ENCODE results near the gene SCAPER.
"Not testable (repeated sequence)": the region's sequence is repeated elsewhere in the genome, so short reads cannot be mapped to it uniquely, and the experiment has no call there.

Gene SCAPER

DNA sequence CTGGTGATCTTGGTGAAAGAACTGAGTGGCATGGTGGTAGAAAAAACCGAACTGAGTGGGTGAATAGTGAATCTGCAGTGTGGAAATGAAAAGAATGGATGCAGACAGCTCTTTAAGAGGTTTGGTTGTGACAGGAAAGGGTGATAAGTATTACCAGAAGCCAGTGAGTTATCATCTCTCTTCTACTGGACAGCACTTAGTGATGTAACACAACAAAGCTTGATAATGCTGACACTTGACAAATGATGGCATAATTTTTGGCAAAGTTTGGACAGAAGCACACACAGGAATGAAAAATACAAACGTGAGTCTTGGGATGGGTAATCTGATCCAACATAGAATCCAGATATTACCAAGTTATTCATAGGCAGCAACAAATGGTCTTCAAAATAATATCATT, 456.4 kb downstream of the SCAPER start:
- Histone ChIP-seq H3K4me1 (ENCODE audit: insufficient read depth, low read length) (no peaks in the 10 kb centered on the region), H3K9me3 (ENCODE audit: low read length) (no peaks in the 10 kb centered on the region), H3K27me3 (ENCODE audit: insufficient read depth, low read length) (no peaks in the 10 kb centered on the region), H3K4me3 (ENCODE audit: low read length) (no peak overlapping the region), H2AFZ (ENCODE audit: low read depth, low read length) (no peak overlapping the region), H3K36me3 (ENCODE audit: insufficient read depth, low read length) (no peaks in the 10 kb centered on the region)

DNA sequence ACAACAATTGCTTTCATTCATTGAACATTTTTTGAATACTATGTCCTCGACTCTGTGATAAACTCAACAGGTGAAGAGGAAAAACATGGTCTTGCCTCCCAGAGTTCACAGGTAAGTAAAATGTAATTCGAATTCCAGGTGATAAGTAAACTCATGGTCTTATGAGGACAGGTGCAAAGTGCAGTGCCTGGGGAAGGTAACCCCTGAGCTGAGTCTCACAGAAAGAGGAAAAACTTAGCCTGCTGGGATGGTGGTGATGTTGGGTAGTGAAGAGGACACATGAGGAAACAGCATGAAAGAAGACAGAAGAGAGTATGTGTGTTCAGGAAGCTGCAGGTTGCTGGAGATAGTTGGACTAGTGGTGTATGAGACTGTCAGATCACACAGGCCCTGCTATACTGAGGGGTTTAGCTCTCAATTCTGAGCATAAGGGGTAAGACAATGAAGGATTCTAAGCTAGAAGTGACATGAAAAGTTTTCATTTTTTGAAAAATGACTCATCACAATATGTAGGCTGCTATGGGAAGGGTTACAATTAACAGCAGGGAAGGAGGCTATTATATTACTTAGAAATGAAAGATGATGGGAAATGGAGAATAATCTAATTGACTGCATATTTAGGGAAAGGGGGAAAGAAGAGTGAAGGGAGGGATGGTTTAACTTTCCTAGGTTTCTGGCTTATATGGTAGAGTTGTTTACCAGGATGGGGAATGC, 457.3 kb downstream of the SCAPER start:
- Histone ChIP-seq H3K4me1 (ENCODE audit: insufficient read depth, low read length) (no peaks in the 10 kb centered on the region), H3K9me3 (ENCODE audit: low read length) (no peaks in the 10 kb centered on the region), H3K27me3 (ENCODE audit: insufficient read depth, low read length) (no peaks in the 10 kb centered on the region), H3K4me3 (ENCODE audit: low read length) (no peak overlapping the region), H3K36me3 (ENCODE audit: insufficient read depth, low read length) (no peaks in the 10 kb centered on the region), H2AFZ (ENCODE audit: low read depth, low read length) (no peak overlapping the region)

DNA sequence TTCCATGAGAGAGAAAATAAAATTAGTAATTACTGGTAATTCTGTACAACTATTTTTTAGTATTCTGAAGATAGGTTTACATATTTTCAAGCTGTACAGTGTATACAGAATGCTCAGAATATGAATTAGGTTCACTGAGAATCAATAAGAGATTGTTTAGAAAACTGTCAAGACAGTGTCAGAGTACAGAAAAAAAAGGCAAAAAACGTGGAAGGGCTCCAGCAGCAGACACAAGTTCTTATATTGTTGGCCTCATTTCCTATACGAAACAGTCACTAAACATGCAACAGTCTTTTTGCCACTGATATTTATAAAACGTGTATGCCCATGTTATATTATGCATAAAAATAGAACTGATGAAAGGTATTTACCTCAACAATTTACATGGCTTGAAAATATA, 464.7 kb downstream of the SCAPER start:
- no peaks in the 10 kb centered on the region for H3K27me3 ChIP-seq (ENCODE audit: insufficient read depth, low read length)

GRCh38 chr15:76439542-76439941, 465.6 kb downstream of the SCAPER start:
- H3K36me3 ChIP-seq (ENCODE audit: insufficient read depth, low read length): no peaks in the 10 kb centered on the region
- no peak overlapping the region for H2AFZ ChIP-seq (ENCODE audit: low read depth, low read length)
- H3K4me1 ChIP-seq (ENCODE audit: insufficient read depth, low read length): no peaks in the 10 kb centered on the region
- no peak overlapping the region for H3K4me3 ChIP-seq (ENCODE audit: low read length)
- H3K9me3 ChIP-seq (ENCODE audit: low read length): no peaks in the 10 kb centered on the region
- no peaks in the 10 kb centered on the region for H3K27me3 ChIP-seq (ENCODE audit: insufficient read depth, low read length)

More for the DNA sequence above, 464.7 kb downstream of the SCAPER start:
- Histone ChIP-seq H3K4me3 (ENCODE audit: low read length) (no peak overlapping the region), H3K4me1 (ENCODE audit: insufficient read depth, low read length) (no peaks in the 10 kb centered on the region), H2AFZ (ENCODE audit: low read depth, low read length) (no peak overlapping the region), H3K36me3 (ENCODE audit: insufficient read depth, low read length) (no peaks in the 10 kb centered on the region), H3K9me3 (ENCODE audit: low read length) (no peaks in the 10 kb centered on the region)

DNA sequence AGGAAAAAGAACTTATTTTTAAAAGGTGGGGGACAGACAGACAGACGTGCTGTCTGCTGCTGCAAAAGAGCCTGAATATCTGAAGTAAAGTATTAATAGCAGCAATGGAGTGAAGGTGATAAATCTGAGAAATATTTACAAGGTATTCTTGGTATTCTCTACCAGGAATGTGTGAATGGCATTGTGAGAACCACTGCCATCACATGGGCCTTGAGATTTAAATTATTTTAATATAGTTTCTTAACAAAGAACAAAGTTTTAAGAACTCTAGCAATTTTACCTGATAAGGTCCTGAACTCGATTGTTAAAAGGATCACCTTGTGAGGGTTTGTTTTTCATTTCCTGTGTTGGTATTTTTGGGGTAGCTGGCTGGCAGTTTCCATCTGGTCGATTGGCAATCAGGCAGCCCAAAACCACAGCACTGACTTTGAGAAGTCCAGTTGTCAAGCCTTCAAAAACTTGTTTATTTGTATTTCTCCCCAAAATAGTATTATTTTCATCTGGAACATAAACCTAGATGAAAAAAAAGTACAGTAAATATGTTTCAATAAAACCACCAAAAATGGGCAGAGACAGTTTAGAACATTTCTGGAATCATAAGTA, 471.2 kb downstream of the SCAPER start:
- Histone ChIP-seq H3K27me3 (ENCODE audit: insufficient read depth, low read length) (no peaks in the 10 kb centered on the region), H3K4me3 (ENCODE audit: low read length) (no peak overlapping the region), H2AFZ (ENCODE audit: low read depth, low read length) (no peak overlapping the region), H3K36me3 (ENCODE audit: insufficient read depth, low read length) (no peaks in the 10 kb centered on the region), H3K9me3 (ENCODE audit: low read length) (peaks cover 2% of the 10 kb centered on the region), H3K4me1 (ENCODE audit: insufficient read depth, low read length) (peaks cover 18% of the 10 kb centered on the region)

GRCh38 chr15:76433036-76433435, 472.1 kb downstream of the SCAPER start:
- not testable (repeated sequence) for H3K9me3 ChIP-seq (ENCODE audit: low read length); H3K27me3 ChIP-seq (ENCODE audit: insufficient read depth, low read length); H3K36me3 ChIP-seq (ENCODE audit: insufficient read depth, low read length); H2AFZ ChIP-seq (ENCODE audit: low read depth, low read length); H3K4me3 ChIP-seq (ENCODE audit: low read length)
- H3K4me1 ChIP-seq (ENCODE audit: insufficient read depth, low read length): peaks cover 18% of the 10 kb centered on the region

DNA sequence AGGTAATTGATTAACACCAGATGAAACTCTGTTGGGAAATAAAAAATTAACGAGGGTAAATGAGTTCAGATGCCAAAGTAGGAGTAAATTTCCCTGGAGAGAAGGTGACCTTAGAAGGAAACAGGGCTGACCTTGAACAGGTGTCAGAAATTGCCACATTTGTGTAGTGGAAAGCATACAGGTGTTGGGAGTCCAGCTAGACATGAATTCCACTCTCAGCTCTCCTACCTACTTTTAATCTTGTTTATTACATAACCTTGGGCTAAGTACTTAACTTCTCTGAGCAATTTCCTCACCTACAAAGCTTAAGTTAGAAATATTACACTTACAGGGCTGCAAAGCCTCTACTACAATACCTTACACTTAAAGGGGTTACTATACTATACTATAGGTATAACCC, 472.5 kb downstream of the SCAPER start:
- Histone ChIP-seq H3K4me3 (ENCODE audit: low read length) (no peak overlapping the region), H3K4me1 (ENCODE audit: insufficient read depth, low read length) (peaks cover 18% of the 10 kb centered on the region)

DNA sequence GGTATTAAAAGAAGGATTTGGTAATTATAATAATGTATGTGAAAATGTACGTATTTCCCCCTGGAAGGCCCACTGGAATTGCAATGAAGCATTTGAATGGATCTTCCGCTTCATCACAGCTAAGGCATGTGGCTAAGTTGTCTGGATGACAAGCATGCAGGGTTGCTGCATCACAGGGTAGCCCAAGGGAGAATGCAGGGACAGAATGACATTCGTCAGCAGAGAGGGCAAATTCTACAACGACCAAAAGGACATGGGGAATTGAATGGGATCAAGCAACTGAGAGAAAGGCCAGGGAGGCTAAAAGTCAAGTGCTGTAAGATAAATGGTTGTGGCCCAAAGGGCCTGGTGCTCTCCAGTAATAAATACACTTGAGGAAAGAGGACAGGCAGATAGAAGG, 473.2 kb downstream of the SCAPER start:
- peaks cover 2% of the 10 kb centered on the region for H3K9me3 ChIP-seq (ENCODE audit: low read length)
- H3K27me3 ChIP-seq (ENCODE audit: insufficient read depth, low read length): no peaks in the 10 kb centered on the region
- H2AFZ ChIP-seq (ENCODE audit: low read depth, low read length): no peak overlapping the region
- peaks cover 18% of the 10 kb centered on the region for H3K4me1 ChIP-seq (ENCODE audit: insufficient read depth, low read length)
- no peak overlapping the region for H3K4me3 ChIP-seq (ENCODE audit: low read length)
- no peaks in the 10 kb centered on the region for H3K36me3 ChIP-seq (ENCODE audit: insufficient read depth, low read length)

More for the DNA sequence above, 472.5 kb downstream of the SCAPER start:
- Histone ChIP-seq H2AFZ (ENCODE audit: low read depth, low read length) (no peak overlapping the region), H3K27me3 (ENCODE audit: insufficient read depth, low read length) (no peaks in the 10 kb centered on the region), H3K9me3 (ENCODE audit: low read length) (peaks cover 2% of the 10 kb centered on the region), H3K36me3 (ENCODE audit: insufficient read depth, low read length) (no peaks in the 10 kb centered on the region)

DNA sequence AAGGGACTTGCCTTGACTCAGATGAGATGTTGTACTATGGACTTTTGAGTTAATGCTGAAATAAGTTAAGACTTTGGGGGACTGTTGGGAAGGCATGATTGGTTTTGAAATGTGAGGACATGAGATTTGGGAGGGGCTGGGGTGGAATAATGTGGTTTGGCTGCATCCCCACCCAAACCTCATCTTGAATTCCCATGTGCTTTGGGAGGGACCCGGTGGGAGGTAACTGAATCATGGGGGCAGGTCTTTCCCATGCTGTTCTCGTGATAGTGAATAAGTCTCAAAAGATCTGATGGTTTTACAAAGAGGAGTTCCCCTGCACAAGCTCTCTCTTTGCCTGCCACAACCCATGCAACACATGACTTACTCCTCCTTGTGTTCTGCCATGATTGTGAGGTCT, 474.4 kb downstream of the SCAPER start:
- H3K4me1 ChIP-seq (ENCODE audit: insufficient read depth, low read length): peaks cover 18% of the 10 kb centered on the region
- H3K9me3 ChIP-seq (ENCODE audit: low read length); H2AFZ ChIP-seq (ENCODE audit: low read depth, low read length); H3K36me3 ChIP-seq (ENCODE audit: insufficient read depth, low read length); H3K27me3 ChIP-seq (ENCODE audit: insufficient read depth, low read length); H3K4me3 ChIP-seq (ENCODE audit: low read length): not testable (repeated sequence)

GRCh38 chr15:76429661-76430060, 475.5 kb downstream of the SCAPER start:
- H3K36me3 ChIP-seq (ENCODE audit: insufficient read depth, low read length): no peaks in the 10 kb centered on the region
- H3K4me3 ChIP-seq (ENCODE audit: low read length): no peak overlapping the region
- H3K9me3 ChIP-seq (ENCODE audit: low read length): peaks cover 2% of the 10 kb centered on the region
- no peaks in the 10 kb centered on the region for H3K27me3 ChIP-seq (ENCODE audit: insufficient read depth, low read length)
- H3K4me1 ChIP-seq (ENCODE audit: insufficient read depth, low read length): peaks cover 18% of the 10 kb centered on the region
- no peak overlapping the region for H2AFZ ChIP-seq (ENCODE audit: low read depth, low read length)

GRCh38 chr15:76426941-76427340, 478.2 kb downstream of the SCAPER start:
- H3K36me3 ChIP-seq (ENCODE audit: insufficient read depth, low read length): no peaks in the 10 kb centered on the region
- H3K9me3 ChIP-seq (ENCODE audit: low read length): peaks cover 2% of the 10 kb centered on the region
- no peak overlapping the region for H2AFZ ChIP-seq (ENCODE audit: low read depth, low read length)
- H3K27me3 ChIP-seq (ENCODE audit: insufficient read depth, low read length): no peaks in the 10 kb centered on the region
- H3K4me1 ChIP-seq (ENCODE audit: insufficient read depth, low read length): peaks cover 10% of the 10 kb centered on the region
- H3K4me3 ChIP-seq (ENCODE audit: low read length): no peak overlapping the region

- H3K9me3 ChIP-seq (ENCODE audit: low read length): no peaks in the 10 kb centered on the region
- no peaks in the 10 kb centered on the region for H3K27me3 ChIP-seq (ENCODE audit: insufficient read depth, low read length)
- no peaks in the 10 kb centered on the region for H3K36me3 ChIP-seq (ENCODE audit: insufficient read depth, low read length)
- H3K4me3 ChIP-seq (ENCODE audit: low read length): no peak overlapping the region
- no peaks in the 10 kb centered on the region for H3K4me1 ChIP-seq (ENCODE audit: insufficient read depth, low read length)
- H2AFZ ChIP-seq (ENCODE audit: low read depth, low read length): no peak overlapping the region
These were observed 486.6 kb downstream of the SCAPER start for GRCh38 chr15:76418352-76419140.

- Histone ChIP-seq H3K36me3 (ENCODE audit: insufficient read depth, low read length) (no peaks in the 10 kb centered on the region), H3K4me1 (ENCODE audit: insufficient read depth, low read length) (no peaks in the 10 kb centered on the region), H3K9me3 (ENCODE audit: low read length) (no peaks in the 10 kb centered on the region), H3K4me3 (ENCODE audit: low read length) (no peak overlapping the region), H2AFZ (ENCODE audit: low read depth, low read length) (no peak overlapping the region), H3K27me3 (ENCODE audit: insufficient read depth, low read length) (no peaks in the 10 kb centered on the region)
These were observed 503.9 kb downstream of the SCAPER start for GRCh38 chr15:76401285-76401684.
